HEK293 (cell line): ENCODE results near the gene PPP1R3G.

ENCODE experiments used
- CTCF ChIA-PET: fragments of 350-600 bp; formaldehyde crosslinking; extraction: SDS; loops from one replicate; lab custom pipeline; 2021; ENCODE audit warnings: antibody characterized with exemption; lab: Yijun Ruan, JAX
- POLR2A ChIA-PET: fragments of 300-600 bp; formaldehyde crosslinking; extraction: SDS; loops from one replicate; lab custom pipeline; 2020; ENCODE audit warnings: antibody characterized with exemption, inconsistent platforms; lab: Yijun Ruan, JAX
- H3K27ac ChIP-seq: fragments of 200-500 bp; sonication (Bioruptor generic); 2 replicates; pipeline ENCODE4 v1.5.1; 2014; ENCODE audit warnings: low read depth, low read length, control low read depth, inconsistent platforms; ENCODE audit errors: extremely low read depth
- H3K36me3 ChIP-seq, 2 experiments: fragments of 200-500 bp in 1 of 2; sonication (Bioruptor generic) in 1 of 2; 1 replicate in 1 of 2; 2 replicates in 1 of 2; pipeline ENCODE4 v1.5.1; 2014 to 2017; ENCODE audit warnings: inconsistent platforms in 2 of 2, low read length in 2 of 2; ENCODE audit not compliant: control insufficient read depth in 2 of 2, insufficient read depth in 1 of 2
- H3K4me1 ChIP-seq: fragments of 200-500 bp; sonication (Bioruptor generic); 2 replicates; pipeline ENCODE4 v1.5.1; 2014; ENCODE audit warnings: mild to moderate bottlenecking, low read length, inconsistent platforms; ENCODE audit not compliant: control insufficient read depth, insufficient read depth
- H3K4me3 ChIP-seq: 2 replicates; pipeline ENCODE4 v1.5.1; 2011; ENCODE audit warnings: low read depth, mild to moderate bottlenecking, control low read depth, low read length, moderate library complexity
- H3K9me3 ChIP-seq: fragments of 200-500 bp; sonication (Bioruptor generic); 2 replicates; pipeline ENCODE4 v1.5.1; 2014; ENCODE audit warnings: low read depth, low read length, inconsistent platforms; ENCODE audit not compliant: control insufficient read depth, insufficient read depth
- BCL11B ChIP-seq: fragments of 450-650 bp; formaldehyde crosslinking; IDR thresholded peaks from 2 replicates; pipeline ENCODE4 v1.5.1; 2016; ENCODE audit warnings: low read depth, missing biosample characterization, missing genetic modification characterization
- SETDB1 ChIP-seq: IDR thresholded peaks from one replicate; pipeline ENCODE4 v1.6.1; 2017; ENCODE audit warnings: mild to moderate bottlenecking, low read length, moderate library complexity, mixed read lengths; ENCODE audit not compliant: insufficient read length
- SP7 ChIP-seq: fragments of 450-650 bp; formaldehyde crosslinking; IDR thresholded peaks from 2 replicates; pipeline ENCODE4 v1.5.1; 2016; ENCODE audit warnings: missing biosample characterization, missing genetic modification characterization
- ZEB2 ChIP-seq: fragments of 450-650 bp; formaldehyde crosslinking; IDR thresholded peaks from 2 replicates; pipeline ENCODE4 v1.5.1; 2016; ENCODE audit warnings: missing biosample characterization, missing genetic modification characterization
- ZFP3 ChIP-seq: fragments of 450-650 bp; formaldehyde crosslinking; IDR thresholded peaks from 2 replicates; pipeline ENCODE4 v1.5.1; 2016; ENCODE audit warnings: low read depth, missing biosample characterization, missing genetic modification characterization
- ZNF133 ChIP-seq: fragments of 450-650 bp; formaldehyde crosslinking; IDR thresholded peaks from 2 replicates; pipeline ENCODE4 v1.5.1; 2016; ENCODE audit warnings: missing biosample characterization, missing genetic modification characterization
- ZNF138 ChIP-seq: fragments of 450-650 bp; formaldehyde crosslinking; IDR thresholded peaks from 2 replicates; pipeline ENCODE4 v1.5.1; 2016; ENCODE audit warnings: missing biosample characterization, missing genetic modification characterization, borderline replicate concordance
- ZNF2 ChIP-seq: fragments of 450-650 bp; formaldehyde crosslinking; IDR thresholded peaks from 2 replicates; pipeline ENCODE4 v1.5.1; 2016; ENCODE audit warnings: missing biosample characterization, missing genetic modification characterization
- ZNF341 ChIP-seq: fragments of 450-650 bp; formaldehyde crosslinking; IDR thresholded peaks from 2 replicates; pipeline ENCODE4; 2016; ENCODE audit warnings: low read depth, missing biosample characterization, missing genetic modification characterization
- ZNF660 ChIP-seq: fragments of 450-650 bp; IDR thresholded peaks from 2 replicates; pipeline ENCODE4 v1.5.1; 2018; ENCODE audit warnings: missing biosample characterization, mild to moderate bottlenecking, missing genetic modification characterization
- ZNF747 ChIP-seq: fragments of 450-650 bp; formaldehyde crosslinking; IDR thresholded peaks from 2 replicates; pipeline ENCODE4 v1.5.1; 2016; ENCODE audit warnings: missing biosample characterization, missing genetic modification characterization
- ZNF768 ChIP-seq: fragments of 450-650 bp; formaldehyde crosslinking; IDR thresholded peaks from 2 replicates; pipeline ENCODE4 v1.5.1; 2018; ENCODE audit warnings: missing biosample characterization, mild to moderate bottlenecking, missing genetic modification characterization
- ZNF785 ChIP-seq: fragments of 450-650 bp; formaldehyde crosslinking; IDR thresholded peaks from 2 replicates; pipeline ENCODE4 v1.5.1; 2016; ENCODE audit warnings: missing biosample characterization, missing genetic modification characterization
- ZNF791 ChIP-seq: fragments of 450-650 bp; formaldehyde crosslinking; IDR thresholded peaks from 2 replicates; pipeline ENCODE4 v1.5.1; 2016; ENCODE audit warnings: missing biosample characterization, missing genetic modification characterization
- TF ChIP-seq, protein P1 (sequence below): fragments of 450-650 bp; formaldehyde crosslinking; IDR thresholded peaks from 2 replicates; pipeline ENCODE4 v1.5.1; 2016; ENCODE audit warnings: missing biosample characterization, missing genetic modification characterization
- TF ChIP-seq, protein P2 (sequence below): fragments of 450-650 bp; formaldehyde crosslinking; IDR thresholded peaks from 2 replicates; pipeline ENCODE4 v1.5.1; 2016; ENCODE audit warnings: missing biosample characterization, missing genetic modification characterization
- TF ChIP-seq, protein P3 (sequence below): fragments of 450-650 bp; IDR thresholded peaks from 2 replicates; pipeline ENCODE4 v1.5.1; 2018; ENCODE audit warnings: missing biosample characterization, missing genetic modification characterization
- TF ChIP-seq, protein P4 (sequence below): fragments of 450-650 bp; formaldehyde crosslinking; IDR thresholded peaks from 2 replicates; pipeline ENCODE4 v1.5.1; 2016; ENCODE audit warnings: missing biosample characterization, missing genetic modification characterization
- TF ChIP-seq, protein P5 (sequence below): fragments of 450-650 bp; formaldehyde crosslinking; IDR thresholded peaks from 2 replicates; pipeline ENCODE4 v1.5.1; 2017; ENCODE audit warnings: missing biosample characterization, mild to moderate bottlenecking, missing genetic modification characterization, moderate library complexity

The PPP1R3G gene

DNA sequence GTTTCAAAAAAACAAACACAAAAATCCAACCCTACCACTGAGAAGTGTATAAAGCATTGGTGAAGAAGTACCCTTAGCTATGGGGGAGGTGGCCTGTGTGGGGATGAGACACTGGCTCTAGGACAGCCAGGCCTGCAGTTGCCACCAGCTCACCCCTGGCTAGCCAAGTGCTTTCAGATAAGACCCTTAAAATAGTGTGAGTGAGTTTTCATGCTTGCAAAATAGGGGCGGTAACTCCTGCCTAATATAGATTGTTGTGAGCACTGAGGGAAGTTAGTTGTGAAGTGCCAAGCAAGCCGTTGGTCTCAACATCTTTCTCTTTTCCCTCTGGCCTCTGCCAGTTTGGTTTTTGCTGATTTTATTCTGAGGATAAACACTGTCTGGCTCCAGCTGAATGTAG, 11.3 kb downstream of the PPP1R3G start:
- ChIA-PET POLR2A (no interaction called here), CTCF (interaction anchor here (1.0 kb wide), 1 partner anchor 306 kb away, joined by 3 read pairs; no protein-coding TSS in a partner anchor)
- H3K36me3 ChIP-seq = no peaks in the 10 kb centered on the region
- TF ChIP-seq ZNF660 (no peak), ZNF768 (no peak), ZNF791 (tag by site-specific recombination) (no peak), SP7 (no peak), SETDB1 (no peak)
- TF ChIP-seq, protein P1, sequence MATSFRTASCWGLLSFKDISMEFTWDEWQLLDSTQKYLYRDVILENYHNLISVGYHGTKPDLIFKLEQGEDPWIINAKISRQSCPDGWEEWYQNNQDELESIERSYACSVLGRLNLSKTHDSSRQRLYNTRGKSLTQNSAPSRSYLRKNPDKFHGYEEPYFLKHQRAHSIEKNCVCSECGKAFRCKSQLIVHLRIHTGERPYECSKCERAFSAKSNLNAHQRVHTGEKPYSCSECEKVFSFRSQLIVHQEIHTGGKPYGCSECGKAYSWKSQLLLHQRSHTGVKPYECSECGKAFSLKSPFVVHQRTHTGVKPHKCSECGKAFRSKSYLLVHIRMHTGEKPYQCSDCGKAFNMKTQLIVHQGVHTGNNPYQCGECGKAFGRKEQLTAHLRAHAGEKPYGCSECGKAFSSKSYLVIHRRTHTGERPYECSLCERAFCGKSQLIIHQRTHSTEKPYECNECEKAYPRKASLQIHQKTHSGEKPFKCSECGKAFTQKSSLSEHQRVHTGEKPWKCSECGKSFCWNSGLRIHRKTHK = no peak
- H3K4me3 ChIP-seq = no peak overlapping the region
- peaks cover 19% of the 10 kb centered on the region for H3K4me1 ChIP-seq
- no peak overlapping the region for H3K27ac ChIP-seq
- H3K9me3 ChIP-seq = no peaks in the 10 kb centered on the region

DNA sequence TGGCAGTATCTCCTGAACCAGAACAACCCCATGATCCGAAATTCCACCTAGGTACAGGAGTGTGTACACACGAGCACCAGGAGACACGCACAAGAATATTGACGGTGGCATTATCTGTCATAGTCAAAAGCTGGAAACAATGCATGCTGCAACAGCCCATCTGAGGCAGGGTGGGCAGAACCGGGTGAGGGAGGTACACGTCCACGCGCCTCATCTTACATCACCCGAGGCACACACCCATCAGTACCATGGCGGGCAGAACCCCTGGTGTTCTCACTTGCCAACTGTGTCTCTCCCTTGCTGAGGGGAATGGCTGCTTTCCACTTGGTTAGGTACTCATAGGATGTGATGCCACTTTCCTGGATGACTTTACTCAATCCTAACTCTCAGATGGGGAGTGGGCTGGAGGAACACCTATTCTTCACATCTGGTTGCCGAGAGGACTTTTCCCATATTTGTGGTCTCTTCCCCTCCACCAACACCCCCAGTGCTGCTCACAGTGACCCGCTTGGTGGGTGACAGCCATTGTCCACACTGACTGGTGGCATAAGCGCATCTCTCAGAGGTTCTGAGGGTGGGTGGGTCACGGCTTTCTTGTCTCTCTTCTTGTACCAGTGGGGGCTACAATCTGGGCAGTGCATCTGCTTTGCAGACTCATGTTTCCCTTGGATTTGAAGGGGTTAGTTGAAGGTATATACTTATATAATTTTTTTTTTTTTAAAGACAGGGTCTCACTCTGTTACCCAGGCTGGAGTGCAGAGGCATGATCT, 13.5 kb downstream of the PPP1R3G start:
- H3K4me1 ChIP-seq = peaks cover 16% of the 10 kb centered on the region
- H3K9me3 ChIP-seq = no peaks in the 10 kb centered on the region
- TF ChIP-seq, protein P2, sequence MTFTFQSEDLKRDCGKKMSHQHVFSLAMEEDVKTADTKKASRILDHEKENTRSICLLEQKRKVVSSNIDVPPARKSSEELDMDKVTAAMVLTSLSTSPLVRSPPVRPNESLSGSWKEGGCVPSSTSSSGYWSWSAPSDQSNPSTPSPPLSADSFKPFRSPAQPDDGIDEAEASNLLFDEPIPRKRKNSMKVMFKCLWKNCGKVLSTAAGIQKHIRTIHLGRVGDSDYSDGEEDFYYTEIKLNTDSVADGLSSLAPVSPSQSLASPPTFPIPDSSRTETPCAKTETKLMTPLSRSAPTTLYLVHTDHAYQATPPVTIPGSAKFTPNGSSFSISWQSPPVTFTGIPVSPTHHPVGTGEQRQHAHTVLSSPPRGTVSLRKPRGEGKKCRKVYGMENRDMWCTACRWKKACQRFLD (tag by site-specific recombination) = no peak
- TF ChIP-seq ZFP3 (tag by site-specific recombination) = no peak
- TF ChIP-seq, protein P3, sequence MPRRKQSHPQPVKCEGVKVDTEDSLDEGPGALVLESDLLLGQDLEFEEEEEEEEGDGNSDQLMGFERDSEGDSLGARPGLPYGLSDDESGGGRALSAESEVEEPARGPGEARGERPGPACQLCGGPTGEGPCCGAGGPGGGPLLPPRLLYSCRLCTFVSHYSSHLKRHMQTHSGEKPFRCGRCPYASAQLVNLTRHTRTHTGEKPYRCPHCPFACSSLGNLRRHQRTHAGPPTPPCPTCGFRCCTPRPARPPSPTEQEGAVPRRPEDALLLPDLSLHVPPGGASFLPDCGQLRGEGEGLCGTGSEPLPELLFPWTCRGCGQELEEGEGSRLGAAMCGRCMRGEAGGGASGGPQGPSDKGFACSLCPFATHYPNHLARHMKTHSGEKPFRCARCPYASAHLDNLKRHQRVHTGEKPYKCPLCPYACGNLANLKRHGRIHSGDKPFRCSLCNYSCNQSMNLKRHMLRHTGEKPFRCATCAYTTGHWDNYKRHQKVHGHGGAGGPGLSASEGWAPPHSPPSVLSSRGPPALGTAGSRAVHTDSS (tag by site-specific recombination) = no peak
- TF ChIP-seq ZNF747 (tag by site-specific recombination) = no peak
- TF ChIP-seq, protein P4, sequence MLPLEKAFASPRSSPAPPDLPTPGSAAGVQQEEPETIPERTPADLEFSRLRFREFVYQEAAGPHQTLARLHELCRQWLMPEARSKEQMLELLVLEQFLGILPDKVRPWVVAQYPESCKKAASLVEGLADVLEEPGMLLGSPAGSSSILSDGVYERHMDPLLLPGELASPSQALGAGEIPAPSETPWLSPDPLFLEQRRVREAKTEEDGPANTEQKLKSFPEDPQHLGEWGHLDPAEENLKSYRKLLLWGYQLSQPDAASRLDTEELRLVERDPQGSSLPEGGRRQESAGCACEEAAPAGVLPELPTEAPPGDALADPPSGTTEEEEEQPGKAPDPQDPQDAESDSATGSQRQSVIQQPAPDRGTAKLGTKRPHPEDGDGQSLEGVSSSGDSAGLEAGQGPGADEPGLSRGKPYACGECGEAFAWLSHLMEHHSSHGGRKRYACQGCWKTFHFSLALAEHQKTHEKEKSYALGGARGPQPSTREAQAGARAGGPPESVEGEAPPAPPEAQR = no peak
- TF ChIP-seq ZNF2 = no peak
- TF ChIP-seq ZEB2 (tag by site-specific recombination) = no peak
- TF ChIP-seq BCL11B (tag by site-specific recombination) = no peak
- TF ChIP-seq ZNF138 = no peak
- no peak for TF ChIP-seq ZNF341 (tag by site-specific recombination)
- TF ChIP-seq, protein P5, sequence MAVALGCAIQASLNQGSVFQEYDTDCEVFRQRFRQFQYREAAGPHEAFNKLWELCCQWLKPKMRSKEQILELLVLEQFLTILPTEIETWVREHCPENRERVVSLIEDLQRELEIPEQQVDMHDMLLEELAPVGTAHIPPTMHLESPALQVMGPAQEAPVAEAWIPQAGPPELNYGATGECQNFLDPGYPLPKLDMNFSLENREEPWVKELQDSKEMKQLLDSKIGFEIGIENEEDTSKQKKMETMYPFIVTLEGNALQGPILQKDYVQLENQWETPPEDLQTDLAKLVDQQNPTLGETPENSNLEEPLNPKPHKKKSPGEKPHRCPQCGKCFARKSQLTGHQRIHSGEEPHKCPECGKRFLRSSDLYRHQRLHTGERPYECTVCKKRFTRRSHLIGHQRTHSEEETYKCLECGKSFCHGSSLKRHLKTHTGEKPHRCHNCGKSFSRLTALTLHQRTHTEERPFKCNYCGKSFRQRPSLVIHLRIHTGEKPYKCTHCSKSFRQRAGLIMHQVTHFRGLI (tag by site-specific recombination) = no peak
- no peak for TF ChIP-seq ZNF785
- TF ChIP-seq ZNF133 = no peak
- ChIA-PET CTCF (interaction anchor here (1.1 kb wide), 1 partner anchor 45 kb away, joined by 3 read pairs; no protein-coding TSS in a partner anchor), POLR2A (no interaction called here)
- no peak overlapping the region for H3K4me3 ChIP-seq
- no peaks in the 10 kb centered on the region for H3K36me3 ChIP-seq
- no peak overlapping the region for H3K27ac ChIP-seq
